ENCODE data around the gene PHKA2. TPM values are rescaled to one million over a fixed set of nuclear protein-coding genes. Genes with fewer than 3 reads are reported as not detected.

Gene PHKA2
- total and polyA plus RNA-seq, 2 of the 4 experiments (the other 2 are of a cell fraction): 10.0 to 21.5 TPM

- CTCF ChIA-PET: interaction anchor here (0.7 kb wide), 1 partner anchor 105 kb away, joined by 3 read pairs; no protein-coding TSS in a partner anchor
- in situ Hi-C loops (cut with MboI; ENCODE audit: low sequenced_read_pairs): no loop called here
These were observed 110.6 kb downstream of the PHKA2 start for GRCh38 chrX:18873189-18873791.

More at GRCh38 chrX:18873189-18873791, 110.6 kb downstream of the PHKA2 start:
- Histone ChIP-seq H2BK15ac (ENCODE audit: low read depth, low read length) (no peak overlapping the region), H3K18ac (ENCODE audit: low read depth, low read length) (no peak overlapping the region), H3K27me3 (ENCODE audit: control insufficient read depth, insufficient read depth, low read length) (no peaks in the 10 kb centered on the region; the same call in 1 of the 2 replicates), H3K4me1 (ENCODE audit: control insufficient read depth, insufficient read depth, low read length) (peaks cover 2% of the 10 kb centered on the region; the same call in 1 of the 2 replicates), H3K23ac (ENCODE audit: low read depth, low read length) (no peak overlapping the region), H2BK5ac (ENCODE audit: low read depth, low read length, poor library complexity, severe bottlenecking) (no peak overlapping the region), H4K5ac (ENCODE audit: low read depth, low read length) (no peak overlapping the region), H3K9me3 (ENCODE audit: control insufficient read depth, insufficient read depth, low read length) (no peaks in the 10 kb centered on the region), H3K4ac (ENCODE audit: low read depth, low read length) (no peak overlapping the region), H3K9me1 (ENCODE audit: insufficient read depth, low read length) (no peaks in the 10 kb centered on the region), H3K79me1 (ENCODE audit: low read depth in 1 of 2, low read length in 2 of 2) (no peaks in the 10 kb centered on the region), H3K27ac (ENCODE audit: insufficient read depth, low read length) (no peak overlapping the region), H2AK5ac (ENCODE audit: low read depth, low read length) (no peak overlapping the region), H2AFZ (replicated peaks; ENCODE audit: low read length, poor library complexity) (peak overlapping the region; percentile 67), H3K9ac (ENCODE audit: low read depth, low read length) (no peak overlapping the region), H2BK20ac (ENCODE audit: low read depth, low read length) (no peak overlapping the region), H3K14ac (replicated peaks; ENCODE audit: low read depth, low read length) (no peak overlapping the region), H4K91ac (ENCODE audit: insufficient read depth, low read depth, low read length) (no peak overlapping the region), H2AK9ac (replicated peaks; ENCODE audit: low read depth, low read length, poor library complexity) (no peak overlapping the region), H3K4me3 (ENCODE audit: insufficient read depth, low read depth, low read length) (no peak overlapping the region), H3K56ac (ENCODE audit: extremely low read depth, insufficient read depth, low read length) (no peak overlapping the region), H4K20me1 (ENCODE audit: insufficient read depth, low read length) (no peaks in the 10 kb centered on the region), H3K36me3 (ENCODE audit: control insufficient read depth, insufficient read depth, low read length) (no peaks in the 10 kb centered on the region), H4K8ac (ENCODE audit: low read depth in 2 of 2, low read length in 2 of 2) (no peak overlapping the region), H3K4me2 (ENCODE audit: low read depth, low read length) (peak overlapping the region; percentile 41), H2BK120ac (ENCODE audit: low read depth, low read length) (no peak overlapping the region)
- intact Hi-C loops (cut with micrococcal nuclease) (no loop called here), dilution Hi-C loops (cut with HindIII; ENCODE audit: low sequenced_read_pairs, unreplicated experiment) (no loop called here)
- ATAC-seq (ENCODE audit: low read depth) (peak; percentile 79), DNase-seq (peak; percentile 61)
- no TSS peak for BruUV-seq (replicated peaks)
- POLR2A ChIA-PET (ENCODE audit: unreplicated experiment): no interaction called here
- WGBS, 2 experiments (ENCODE audit: extremely low coverage in 2 of 2, insufficient read length in 1 of 2): 72% methylated on average over 6 of the region's 27 CpGs; no CpG with 5 or more reads in 1 of the 2 experiments
- no peak for TF ChIP-seq RFX5 (IDR thresholded peaks at IDR 0.05; ENCODE audit: low read depth, low read length)
- TF ChIP-seq RAD21 (IDR thresholded peaks at IDR 0.05; ENCODE audit: low read length): no peak
- peak; percentile 45; the same call in 1 of the 2 replicates for TF ChIP-seq FOS (IDR thresholded peaks at IDR 0.05; ENCODE audit: low read depth, low read length)
- no peak for TF ChIP-seq SMC3 (IDR thresholded peaks at IDR 0.05; ENCODE audit: low read depth, low read length)
